B cell (primary cell): ENCODE measurements around the gene PKP1. TPM values are rescaled to one million over a fixed set of nuclear protein-coding genes. Genes with fewer than 3 reads are reported as not detected.

ENCODE experiments used
- ATAC-seq: fragments of 200-7000 bp; cut with Tn5 transposase; one replicate; pipeline ENCODE4 v1.10.0; 2021; ENCODE audit warnings: low read depth, mild to moderate bottlenecking, moderate number of reproducible peaks, moderate library complexity
- CTCF ChIA-PET: fragments of 350-600 bp; sonication (Branson Sonifier 250); formaldehyde crosslinking; loops from one replicate; lab custom pipeline; 2021; ENCODE audit warnings: antibody characterized with exemption, inconsistent platforms; lab: Charles Lee
- POLR2A ChIA-PET: fragments of 350-600 bp; sonication (Branson Sonifier 250); formaldehyde crosslinking; loops from one replicate; lab custom pipeline; 2021; ENCODE audit warnings: antibody characterized with exemption; lab: Charles Lee
- DNase-seq: peaks from one replicate; pipeline ENCODE4 v3.0.0; 2013
- H2AFZ ChIP-seq: 2 replicates; pipeline ENCODE4 v1.6.1; 2012; ENCODE audit warnings: mild to moderate bottlenecking, low read depth, low read length; ENCODE audit not compliant: insufficient read depth, poor library complexity, severe bottlenecking
- H3K27ac ChIP-seq, 2 donors: 1 replicate in 1 of 2; 2 replicates in 1 of 2; pipeline ENCODE4 v1.5.1; 2012 to 2013; ENCODE audit warnings: low read length in 2 of 2, mild to moderate bottlenecking in 2 of 2, moderate library complexity in 1 of 2
- H3K27me3 ChIP-seq, 4 experiments: fragments of 200-600 bp in 1 of 4; sonication (generic) in 1 of 4; replicated peaks in 1 of 4; 1 replicate in 2 of 4; 2 replicates in 2 of 4; pipeline versions ENCODE4 v1.6.1 to v1.7.0; 2013 to 2016; ENCODE audit warnings: low read length in 3 of 4, mild to moderate bottlenecking in 2 of 4, mixed read lengths in 1 of 4, moderate library complexity in 1 of 4; ENCODE audit not compliant: insufficient read depth in 4 of 4, control insufficient read depth in 3 of 4; ENCODE audit errors: control extremely low read depth in 1 of 4
- H3K36me3 ChIP-seq, 2 experiments: replicated peaks in 1 of 2; 1 replicate in 1 of 2; 2 replicates in 1 of 2; pipeline versions ENCODE4 v1.6.1 to v1.7.1; 2013; ENCODE audit warnings: low read length in 1 of 2; ENCODE audit not compliant: insufficient read depth in 2 of 2, control insufficient read depth in 1 of 2; ENCODE audit errors: control extremely low read depth in 1 of 2, extremely low read depth in 1 of 2
- H3K4me1 ChIP-seq, 2 donors: fragments of 200-600 bp in 1 of 2; sonication (generic) in 1 of 2; 1 replicate in 1 of 2; 2 replicates in 1 of 2; pipeline versions ENCODE4 v1.5.1 to v1.6.1; 2013 to 2017; ENCODE audit warnings: low read length in 2 of 2; ENCODE audit not compliant: control insufficient read depth in 2 of 2, insufficient read depth in 2 of 2
- H3K4me2 ChIP-seq: replicated peaks from 2 replicates; pipeline ENCODE3; 2012; ENCODE audit warnings: mild to moderate bottlenecking, low read depth, low read length; ENCODE audit not compliant: poor library complexity, severe bottlenecking
- H3K4me3 ChIP-seq, 5 experiments: fragments of 200-600 bp in 1 of 5; sonication (generic) in 1 of 5; 1 replicate in 3 of 5; 2 replicates in 2 of 5; pipeline versions ENCODE4 v1.5.1 to v1.7.0; 2011 to 2016; ENCODE audit warnings: low read length in 4 of 5, mild to moderate bottlenecking in 4 of 5, low read depth in 2 of 5, control low read depth in 1 of 5, moderate library complexity in 1 of 5; ENCODE audit not compliant: insufficient read depth in 1 of 5; ENCODE audit errors: control extremely low read depth in 1 of 5, extremely low read depth in 1 of 5
- H3K79me2 ChIP-seq: fragments of 200-600 bp; sonication (generic); one replicate; pipeline ENCODE4 v1.6.0; 2016; ENCODE audit warnings: low read length; ENCODE audit not compliant: control insufficient read depth, insufficient read depth
- H3K9ac ChIP-seq: fragments of 200-600 bp; sonication (generic); 2 replicates; pipeline ENCODE4 v1.6.1; 2017; ENCODE audit warnings: mild to moderate bottlenecking, low read length, moderate library complexity
- H3K9me3 ChIP-seq, 3 donors: one replicate each; pipeline versions ENCODE4 v1.6.1 to v1.7.1; 2013; ENCODE audit warnings: low read length in 2 of 3; ENCODE audit not compliant: control insufficient read depth in 2 of 3, insufficient read depth in 1 of 3; ENCODE audit errors: control extremely low read depth in 1 of 3
- H4K20me1 ChIP-seq: 2 replicates; pipeline ENCODE4 v1.6.0; 2012; ENCODE audit warnings: mild to moderate bottlenecking, low read length; ENCODE audit not compliant: insufficient read depth, control insufficient read depth, poor library complexity, severe bottlenecking
- H3K27ac Mint-ChIP-seq: one replicate; pipeline ENCODE4 v1.8.0; 2021; ENCODE audit warnings: mixed read lengths
- H3K27me3 Mint-ChIP-seq: one replicate; pipeline ENCODE4 v1.8.0; 2021; ENCODE audit warnings: mixed read lengths
- H3K4me1 Mint-ChIP-seq: one replicate; pipeline ENCODE4 v1.8.0; 2021; ENCODE audit warnings: mixed read lengths
- H3K4me3 Mint-ChIP-seq: one replicate; pipeline ENCODE4 v1.8.0; 2021; ENCODE audit warnings: mixed read lengths
- H3K9me3 Mint-ChIP-seq: one replicate; pipeline ENCODE4 v1.8.0; 2022; ENCODE audit warnings: mixed read lengths; ENCODE audit not compliant: insufficient read depth
- EZH2 ChIP-seq: IDR thresholded peaks from 2 replicates; pipeline ENCODE4 v1.6.1; 2012; ENCODE audit warnings: borderline replicate concordance, low read depth, mild to moderate bottlenecking, moderate library complexity, low read length; ENCODE audit not compliant: insufficient read depth, poor library complexity, severe bottlenecking
- WGBS: methylation state at CpG from one replicate; pipeline ENCODE4 v1.1.5; 2013; ENCODE audit warnings: missing lambda C conversion rate; ENCODE audit not compliant: insufficient coverage; 5-methylcytosine and 5-hydroxymethylcytosine counted together
- intact Hi-C: fragments of 100-400 bp; cut with micrococcal nuclease; formaldehyde crosslinking; loops from one replicate; pipeline ENCODE4 v1.10.0; 2022
- polyA plus RNA-seq: library from polyadenylated mRNA; depleted of rRNA; stranded (reverse); fragments of >200 nt; gene quantifications from 2 replicates; pipeline ENCODE4 v1.2.3, GENCODE V29; 2012
- total RNA-seq, 2 donors: library from RNA; stranded (reverse); fragments of 120-200 nt in 1 of 2; gene quantifications; 1 replicate in 1 of 2; 2 replicates in 1 of 2; pipeline versions ENCODE4 v1.2.3 to v1.2.4, GENCODE V29; 2013 to 2022
- TF ChIP-seq, protein P1 (sequence below): fragments of 200-600 bp; IDR thresholded peaks from one replicate; pipeline ENCODE4 v1.8.0; 2022; ENCODE audit warnings: antibody characterized with exemption, mild to moderate bottlenecking

PKP1 gene
- total and polyA plus RNA-seq, 2 donors (not counting 1 experiment from before 2014, with no cell fraction given): not detected

DNA sequence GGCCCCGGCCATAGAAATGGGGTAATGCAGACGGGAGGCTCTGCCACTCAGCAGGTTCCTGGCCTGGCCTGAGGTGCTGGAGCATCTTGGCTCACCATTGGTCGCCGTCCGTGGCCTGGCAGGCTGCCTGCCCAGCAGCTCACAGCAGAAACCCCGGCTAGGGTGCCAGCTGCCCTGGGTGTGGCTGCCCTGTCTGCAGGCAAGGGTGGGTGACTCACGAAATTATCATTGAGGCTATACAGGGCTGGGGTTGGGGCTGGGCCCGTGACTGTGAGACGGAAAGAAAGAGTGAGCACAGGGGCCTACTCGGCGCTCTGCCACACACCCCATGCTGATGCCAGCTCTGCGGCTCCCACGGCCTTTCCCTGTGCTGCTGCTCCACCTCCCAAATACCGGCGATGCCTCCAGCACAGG lies 8.0 kb upstream of the PKP1 start:
- ATAC-seq: no peak
- H2AFZ ChIP-seq: no peak overlapping the region
- no peaks in the 10 kb centered on the region for H3K79me2 ChIP-seq
- H3K4me1 ChIP-seq: no peaks in the 10 kb centered on the region
- TF ChIP-seq, protein P1, sequence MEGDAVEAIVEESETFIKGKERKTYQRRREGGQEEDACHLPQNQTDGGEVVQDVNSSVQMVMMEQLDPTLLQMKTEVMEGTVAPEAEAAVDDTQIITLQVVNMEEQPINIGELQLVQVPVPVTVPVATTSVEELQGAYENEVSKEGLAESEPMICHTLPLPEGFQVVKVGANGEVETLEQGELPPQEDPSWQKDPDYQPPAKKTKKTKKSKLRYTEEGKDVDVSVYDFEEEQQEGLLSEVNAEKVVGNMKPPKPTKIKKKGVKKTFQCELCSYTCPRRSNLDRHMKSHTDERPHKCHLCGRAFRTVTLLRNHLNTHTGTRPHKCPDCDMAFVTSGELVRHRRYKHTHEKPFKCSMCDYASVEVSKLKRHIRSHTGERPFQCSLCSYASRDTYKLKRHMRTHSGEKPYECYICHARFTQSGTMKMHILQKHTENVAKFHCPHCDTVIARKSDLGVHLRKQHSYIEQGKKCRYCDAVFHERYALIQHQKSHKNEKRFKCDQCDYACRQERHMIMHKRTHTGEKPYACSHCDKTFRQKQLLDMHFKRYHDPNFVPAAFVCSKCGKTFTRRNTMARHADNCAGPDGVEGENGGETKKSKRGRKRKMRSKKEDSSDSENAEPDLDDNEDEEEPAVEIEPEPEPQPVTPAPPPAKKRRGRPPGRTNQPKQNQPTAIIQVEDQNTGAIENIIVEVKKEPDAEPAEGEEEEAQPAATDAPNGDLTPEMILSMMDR: no peak
- no peak for TF ChIP-seq EZH2
- Mint-ChIP-seq H3K4me1 (no peaks in the 10 kb centered on the region), H3K9me3 (no peaks in the 10 kb centered on the region), H3K27me3 (peaks cover 16% of the 10 kb centered on the region), H3K4me3 (no peak overlapping the region), H3K27ac (no peak overlapping the region)
- POLR2A ChIA-PET: no interaction called here
- H3K4me2 ChIP-seq: no peak overlapping the region
- no peaks in the 10 kb centered on the region for H4K20me1 ChIP-seq
- CTCF ChIA-PET: no interaction called here
- H3K27ac ChIP-seq: no peak overlapping the region
- 93% methylated on average over 15 of the region's 15 CpGs for WGBS
- H3K36me3 ChIP-seq: no peaks in the 10 kb centered on the region
- DNase-seq: no peak
- intact Hi-C loops: no loop called here
- H3K9ac ChIP-seq: no peak overlapping the region
- H3K27me3 ChIP-seq: peaks cover 0 to 4% (median 0%) of the 10 kb centered on the region in 4 experiments
- no peak overlapping the region for H3K4me3 ChIP-seq
- H3K9me3 ChIP-seq: no peaks in the 10 kb centered on the region

- H2AFZ ChIP-seq: no peak overlapping the region
- H3K4me1 ChIP-seq: no peaks in the 10 kb centered on the region
- H3K27me3 Mint-ChIP-seq: peaks cover 18% of the 10 kb centered on the region
- no peaks in the 10 kb centered on the region for H3K36me3 ChIP-seq
- ATAC-seq (no peak), DNase-seq (no peak)
- CTCF ChIA-PET: no interaction called here
- H3K4me3 ChIP-seq: no peak overlapping the region
- no peak overlapping the region for H3K4me2 ChIP-seq
- no peak overlapping the region for H3K9ac ChIP-seq
- intact Hi-C loops: no loop called here
- TF ChIP-seq, protein P1: no peak
- no peak for TF ChIP-seq EZH2
- no peak overlapping the region for H3K4me3 Mint-ChIP-seq
- no peak overlapping the region for H3K27ac Mint-ChIP-seq
- WGBS: 86% methylated on average over 1 of the region's 6 CpGs
- no peaks in the 10 kb centered on the region for H3K4me1 Mint-ChIP-seq
- no peaks in the 10 kb centered on the region for H3K79me2 ChIP-seq
- H3K27me3 ChIP-seq: peaks cover 0 to 11% (median 2%) of the 10 kb centered on the region in 4 experiments
- no peak overlapping the region for H3K27ac ChIP-seq
- no peaks in the 10 kb centered on the region for H4K20me1 ChIP-seq
- POLR2A ChIA-PET: no interaction called here
- H3K9me3 ChIP-seq: no peaks in the 10 kb centered on the region
- no peaks in the 10 kb centered on the region for H3K9me3 Mint-ChIP-seq
Observed at GRCh38 chr1:201276891-201277290, 6.4 kb upstream of the PKP1 start.
